HepG2 (cell line): ENCODE measurements around the gene HIGD1A. TPM values are rescaled to one million over a fixed set of nuclear protein-coding genes. Genes with fewer than 3 reads are reported as not detected.

Source experiments
- ATAC-seq: fragments of 200-7000 bp; cut with Tn5 transposase; 3 replicates; pipeline ENCODE4 v1.9.1; 2020; ENCODE audit warnings: mild to moderate bottlenecking, moderate library complexity
- BruUV-seq: library from RNA; stranded (reverse); fragments of 400-500 nt; replicated peaks from 2 replicates; lab custom pipeline; 2021; lab: Mats Ljungman, UMichigan
- CTCF ChIA-PET: fragments of 300-600 bp; formaldehyde crosslinking; extraction: SDS; loops from one replicate; lab custom pipeline; 2021; ENCODE audit warnings: low total read pairs, inconsistent platforms, low intra/inter-chr PET ratio; lab: Yijun Ruan, JAX
- POLR2A ChIA-PET: fragments of 350-600 bp; sonication (Branson Sonifier 250); formaldehyde crosslinking; loops from one replicate; lab custom pipeline; 2020; ENCODE audit warnings: antibody characterized with exemption, inconsistent platforms; lab: Yijun Ruan, JAX
- DNase-seq: peaks from one replicate; pipeline ENCODE4 v3.0.0-alpha.2; 2015; ENCODE audit warnings: low spot score
- FAIRE-seq: peaks from 3 replicates; lab custom pipeline; 2011; peaks lifted over from hg19 to GRCh38; lab: Jason Lieb, UNC
- H2AFZ ChIP-seq: one replicate; pipeline ENCODE4 v1.6.1; 2011; ENCODE audit warnings: low read length, inconsistent platforms
- H3K27ac ChIP-seq: fragments of 300-600 bp; 3 replicates; pipeline ENCODE4 v1.8.0; 2011; ENCODE audit warnings: mixed run types, mild to moderate bottlenecking, mixed read lengths, low read length, inconsistent platforms; ENCODE audit not compliant: insufficient read depth; ENCODE audit errors: extremely low read length
- H3K27me3 ChIP-seq, 2 experiments: fragments of 200-600 bp in 1 of 2; 2 replicates in 1 of 2; 3 replicates in 1 of 2; pipeline versions ENCODE4 v1.6.0 to v1.8.0; 2011; ENCODE audit warnings: low read length in 2 of 2, mild to moderate bottlenecking in 2 of 2, moderate library complexity in 2 of 2, inconsistent platforms in 1 of 2; ENCODE audit not compliant: insufficient read depth in 2 of 2, control insufficient read depth in 1 of 2
- H3K36me3 ChIP-seq, 2 experiments: fragments of 200-600 bp in 1 of 2; replicated peaks in 1 of 2; 2 replicates in 1 of 2; 3 replicates in 1 of 2; pipeline versions ENCODE4 v1.5.1 to v1.8.0; 2011; ENCODE audit warnings: low read length in 2 of 2, inconsistent platforms in 1 of 2; ENCODE audit not compliant: insufficient read depth in 2 of 2, control insufficient read depth in 1 of 2
- H3K4me1 ChIP-seq: 2 replicates; pipeline ENCODE4 v1.5.1; 2012; ENCODE audit warnings: low read length, inconsistent platforms; ENCODE audit not compliant: insufficient read depth
- H3K4me2 ChIP-seq: 2 replicates; pipeline ENCODE4 v1.6.0; 2011; ENCODE audit warnings: low read depth, low read length, inconsistent platforms
- H3K4me3 ChIP-seq, 3 experiments: fragments of 200-600 bp in 1 of 3; sonication (generic), shearing (Covaris generic) in 1 of 3; replicated peaks in 1 of 3; 2 replicates each; pipeline ENCODE4 v1.5.1; 2011 to 2016; ENCODE audit warnings: low read length in 3 of 3, inconsistent platforms in 2 of 3, low read depth in 2 of 3, mild to moderate bottlenecking in 2 of 3, control low read depth in 1 of 3, mixed read lengths in 1 of 3; ENCODE audit not compliant: insufficient read depth in 1 of 3
- H3K79me2 ChIP-seq: one replicate; pipeline ENCODE4 v1.6.1; 2011; ENCODE audit warnings: low read length, inconsistent platforms; ENCODE audit not compliant: insufficient read depth
- H3K9ac ChIP-seq: 2 replicates; pipeline ENCODE4 v1.6.0; 2011; ENCODE audit warnings: mild to moderate bottlenecking, low read depth, low read length, inconsistent platforms; ENCODE audit not compliant: insufficient read depth
- H3K9me3 ChIP-seq: 2 replicates; pipeline ENCODE4 v1.5.1; 2012; ENCODE audit warnings: mild to moderate bottlenecking, low read length
- H4K20me1 ChIP-seq: 2 replicates; pipeline ENCODE4 v1.6.0; 2011; ENCODE audit warnings: inconsistent platforms, mild to moderate bottlenecking, low read length, moderate library complexity; ENCODE audit not compliant: insufficient read depth
- ARID2 ChIP-seq: sonication (generic); formaldehyde crosslinking; IDR thresholded peaks from 2 replicates; pipeline ENCODE4 v1.8.1; 2022; ENCODE audit warnings: mild to moderate bottlenecking, missing genetic modification reagents, borderline replicate concordance
- CBFB ChIP-seq: sonication (generic); formaldehyde crosslinking; IDR thresholded peaks from 2 replicates; pipeline ENCODE4 v1.4.0; 2020; ENCODE audit warnings: missing genetic modification reagents
- CC2D1A ChIP-seq: sonication (generic); formaldehyde crosslinking; IDR thresholded peaks from 2 replicates; pipeline ENCODE4 v1.8.1; 2023; ENCODE audit warnings: mild to moderate bottlenecking, missing genetic modification reagents
- ETV5 ChIP-seq: IDR thresholded peaks from 2 replicates; pipeline ENCODE4 v1.6.1; 2018; ENCODE audit warnings: missing biosample characterization, missing genetic modification reagents, inconsistent platforms, borderline replicate concordance
- FOXK1 ChIP-seq: sonication (generic); formaldehyde crosslinking; IDR thresholded peaks from 2 replicates; pipeline ENCODE4 v1.4.0; 2020; ENCODE audit warnings: low read depth, missing genetic modification reagents, borderline replicate concordance
- FOXM1 ChIP-seq: sonication (generic); formaldehyde crosslinking; IDR thresholded peaks from 2 replicates; pipeline ENCODE4 v1.5.0; 2020; ENCODE audit warnings: missing genetic modification reagents
- HMGA1 ChIP-seq: sonication (generic); formaldehyde crosslinking; conservative IDR thresholded peaks from 2 replicates; pipeline ENCODE4 v1.4.0; 2020; ENCODE audit warnings: missing genetic modification reagents
- HNRNPK ChIP-seq: fragments of 200-400 bp; formaldehyde crosslinking; IDR thresholded peaks from 2 replicates; pipeline ENCODE4 v1.6.1; 2018; ENCODE audit warnings: low read length, low read depth, moderate library complexity, mild to moderate bottlenecking; ENCODE audit not compliant: poor library complexity, severe bottlenecking
- MIER2 ChIP-seq: IDR thresholded peaks from 2 replicates; pipeline ENCODE4 v1.6.1; 2016; ENCODE audit warnings: missing biosample characterization, missing genetic modification reagents
- NFIB ChIP-seq: sonication (generic); formaldehyde crosslinking; IDR thresholded peaks from 2 replicates; pipeline ENCODE4 v1.9.0; 2021; ENCODE audit warnings: missing genetic modification reagents, mild to moderate bottlenecking, borderline replicate concordance
- SKI ChIP-seq: fragments of 450-650 bp; IDR thresholded peaks from one replicate; pipeline ENCODE4 v1.6.1; 2018; ENCODE audit warnings: mild to moderate bottlenecking; ENCODE audit not compliant: partially characterized antibody
- SRSF9 ChIP-seq: fragments of 200-400 bp; formaldehyde crosslinking; IDR thresholded peaks from 2 replicates; pipeline ENCODE4 v1.6.1; 2018; ENCODE audit warnings: borderline replicate concordance, mild to moderate bottlenecking, low read depth, low read length; ENCODE audit not compliant: insufficient read depth, poor library complexity, severe bottlenecking
- THAP11 ChIP-seq: IDR thresholded peaks from 2 replicates; pipeline ENCODE4 v1.6.1; 2016; ENCODE audit warnings: missing biosample characterization, missing genetic modification reagents
- ZNF10 ChIP-seq: sonication (generic); formaldehyde crosslinking; IDR thresholded peaks from 2 replicates; pipeline ENCODE4 v1.4.0; 2020; ENCODE audit warnings: mild to moderate bottlenecking, low read depth, missing genetic modification reagents, borderline replicate concordance
- ZNF317 ChIP-seq: sonication (generic); formaldehyde crosslinking; IDR thresholded peaks from 2 replicates; pipeline ENCODE4 v1.5.0; 2020; ENCODE audit warnings: mild to moderate bottlenecking, missing genetic modification reagents
- ZNF607 ChIP-seq: sonication (generic); formaldehyde crosslinking; IDR thresholded peaks from 2 replicates; pipeline ENCODE4 v1.5.1; 2020; ENCODE audit warnings: missing genetic modification reagents, mild to moderate bottlenecking, borderline replicate concordance
- ZNF724P ChIP-seq: sonication (generic); formaldehyde crosslinking; IDR thresholded peaks from 2 replicates; pipeline ENCODE4 v1.8.0; 2022; ENCODE audit warnings: missing genetic modification reagents, borderline replicate concordance
- ZNF782 ChIP-seq: sonication (generic); formaldehyde crosslinking; IDR thresholded peaks from 2 replicates; pipeline ENCODE4 v1.4.0; 2020; ENCODE audit warnings: missing genetic modification reagents, mild to moderate bottlenecking, borderline replicate concordance
- WGBS: methylation state at CpG from one replicate; pipeline ENCODE4 v1.1.6; 2017; ENCODE audit warnings: low lambda C conversion rate; 5-methylcytosine and 5-hydroxymethylcytosine counted together
- in situ Hi-C: cut with HindIII; loops from 2 replicates; pipeline ENCODE4 v1.10.0; 2017; ENCODE audit warnings: low pct_unique_long_range_greater_than_20kb; ENCODE audit not compliant: extremely low pct_ligation_motif_present
- intact Hi-C: fragments of 100-400 bp; cut with micrococcal nuclease; formaldehyde crosslinking; loops from one replicate; pipeline ENCODE4 v1.10.0; 2022; ENCODE audit not compliant: unreplicated experiment
- polyA plus RNA-seq, 8 experiments: library from polyadenylated mRNA; depleted of rRNA in 3 of 8; stranded (reverse) in 7 of 8; unstranded in 1 of 8; fragments of >200 nt; fragmentation: Illumina TruSeq in 4 of 8; extraction: Trizol in 4 of 8; gene quantifications; 2 replicates each; pipeline versions ENCODE4 v1.2.1 to v1.2.3, GENCODE V29; 2011 to 2016; ENCODE audit warnings: low read depth in 4 of 8, missing spikeins in 1 of 8, mixed read lengths in 1 of 8; ENCODE audit not compliant: insufficient read depth in 1 of 8
- total RNA-seq, 5 experiments: library from RNA; depleted of rRNA; stranded (reverse); fragments of >200 nt; fragmentation: Illumina TruSeq; extraction: Trizol; gene quantifications; 2 replicates each; pipeline ENCODE4 v1.2.3, GENCODE V29; 2016; ENCODE audit warnings: low read depth in 1 of 5
- TF ChIP-seq, protein P1 (sequence below): sonication (generic); formaldehyde crosslinking; IDR thresholded peaks from 2 replicates; pipeline ENCODE4 v1.8.0; 2022; ENCODE audit warnings: missing genetic modification reagents, mild to moderate bottlenecking, inconsistent platforms, borderline replicate concordance
- TF ChIP-seq, protein P2 (sequence below): sonication (generic); formaldehyde crosslinking; IDR thresholded peaks from 2 replicates; pipeline ENCODE4 v1.8.1; 2022; ENCODE audit warnings: mild to moderate bottlenecking, missing genetic modification reagents
- TF ChIP-seq, protein P3 (sequence below): sonication (generic); formaldehyde crosslinking; IDR thresholded peaks from 2 replicates; pipeline ENCODE4 v1.4.0; 2020; ENCODE audit warnings: missing genetic modification reagents

The HIGD1A gene
- total and polyA plus RNA-seq, 2 of the 13 experiments (the other 11 are each of a cell fraction or from before 2014, with no cell fraction given) = 222 to 253 TPM

DNA sequence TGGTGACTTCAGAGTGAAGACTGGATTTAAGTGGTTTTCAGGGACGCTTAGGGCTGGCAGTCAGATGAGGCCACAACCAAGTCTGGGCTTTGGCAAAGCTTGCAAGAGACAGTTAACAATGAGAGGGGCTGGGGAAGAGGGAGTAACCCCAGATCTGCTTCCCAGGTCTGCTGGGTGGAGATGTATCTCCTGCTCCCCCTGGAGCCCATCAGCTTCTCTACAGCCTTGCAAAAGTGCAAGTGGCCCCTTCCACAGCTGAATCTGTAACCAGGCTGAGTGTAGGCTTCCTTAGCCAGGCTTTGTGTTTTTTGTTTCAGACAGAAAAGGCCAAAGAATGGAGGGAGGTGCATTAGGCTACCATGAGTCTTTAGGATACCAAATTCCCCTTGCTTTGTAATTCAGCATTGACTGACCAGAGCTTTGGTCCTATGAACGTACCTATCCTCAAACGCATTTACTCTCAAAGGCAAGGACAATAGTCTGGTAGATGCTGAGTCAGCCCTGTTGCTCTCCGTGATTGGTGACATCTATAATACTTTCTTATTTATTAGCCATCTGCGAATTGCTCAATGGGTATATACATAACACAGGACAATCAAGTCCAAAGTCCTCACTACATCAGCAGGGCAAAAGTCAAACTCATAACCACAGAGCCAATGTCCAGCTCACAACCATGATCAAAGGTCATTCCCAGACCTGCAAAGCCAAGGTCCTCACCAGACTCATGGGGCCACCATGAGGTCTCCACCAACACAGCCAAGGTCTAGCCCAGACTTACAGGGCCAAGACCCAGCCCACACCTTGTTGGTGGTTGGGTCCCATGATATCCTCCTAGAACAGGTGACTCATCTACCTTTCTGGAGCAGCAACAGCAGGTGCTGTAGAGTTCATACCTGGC is 48.4 kb downstream of the HIGD1A start:
- DNase-seq (peak; percentile 91), FAIRE-seq (peak; percentile 81), ATAC-seq (peak; percentile 88)
- H3K27ac ChIP-seq = peak overlapping the region; percentile 87
- intact Hi-C loops = loop anchor here (2.0 kb wide), 1 partner anchor 45 kb away; no protein-coding TSS in a partner anchor
- H3K79me2 ChIP-seq = no peaks in the 10 kb centered on the region
- ChIA-PET POLR2A (interaction anchor here (0.7 to 3.7 kb wide), 17 partner anchors 10 to 174 kb away, joined by 3 to 35 read pairs (median 4); partner anchors contain the start of genes CYP8B1, HIGD1A, NKTR and SEC22C), CTCF (interaction anchor here (0.9 kb wide), 1 partner anchor 12 kb away, joined by 3 read pairs; no protein-coding TSS in a partner anchor)
- H3K27me3 ChIP-seq = no peaks in the 10 kb centered on the region
- WGBS = 21% methylated on average over 5 of the region's 5 CpGs
- peak overlapping the region; percentile 60 for H3K4me2 ChIP-seq
- in situ Hi-C loops = no loop called here
- no peaks in the 10 kb centered on the region for H3K9me3 ChIP-seq
- H2AFZ ChIP-seq = no peak overlapping the region
- TSS peak; percentile 92 for BruUV-seq
- no peaks in the 10 kb centered on the region for H3K36me3 ChIP-seq
- no peaks in the 10 kb centered on the region for H4K20me1 ChIP-seq
- peak overlapping the region in 1 of 3 experiments; percentile 18; a peak in 1 of 6 replicates for H3K4me3 ChIP-seq
- peaks cover 29% of the 10 kb centered on the region for H3K4me1 ChIP-seq
- peak overlapping the region; percentile 58 for H3K9ac ChIP-seq
- TF ChIP-seq MIER2 (CRISPR knock-in tag) (peak; percentile 53; the same call in 1 of the 2 replicates), ZNF724P (CRISPR knock-in tag) (no peak), SRSF9 (no peak), ARID2 (CRISPR knock-in tag) (no peak), ZNF607 (0 out of 2 replicates have a peak, but pooled peaks have one; percentile 25), ZNF782 (CRISPR knock-in tag) (no peak), NFIB (CRISPR knock-in tag) (no peak), CBFB (CRISPR knock-in tag) (peak; percentile 64; the same call in 1 of the 2 replicates), ZNF317 (no peak), CC2D1A (no peak), ZNF10 (CRISPR knock-in tag) (no peak), SKI (peak; percentile 95), ETV5 (CRISPR knock-in tag) (peak; percentile 16; the same call in 1 of the 2 replicates), HMGA1 (CRISPR knock-in tag) (no peak), THAP11 (peak; percentile 69), FOXK1 (CRISPR knock-in tag) (no peak; the same call in 1 of the 2 replicates), HNRNPK (no peak), FOXM1 (CRISPR knock-in tag) (no peak)
- TF ChIP-seq, protein P1, sequence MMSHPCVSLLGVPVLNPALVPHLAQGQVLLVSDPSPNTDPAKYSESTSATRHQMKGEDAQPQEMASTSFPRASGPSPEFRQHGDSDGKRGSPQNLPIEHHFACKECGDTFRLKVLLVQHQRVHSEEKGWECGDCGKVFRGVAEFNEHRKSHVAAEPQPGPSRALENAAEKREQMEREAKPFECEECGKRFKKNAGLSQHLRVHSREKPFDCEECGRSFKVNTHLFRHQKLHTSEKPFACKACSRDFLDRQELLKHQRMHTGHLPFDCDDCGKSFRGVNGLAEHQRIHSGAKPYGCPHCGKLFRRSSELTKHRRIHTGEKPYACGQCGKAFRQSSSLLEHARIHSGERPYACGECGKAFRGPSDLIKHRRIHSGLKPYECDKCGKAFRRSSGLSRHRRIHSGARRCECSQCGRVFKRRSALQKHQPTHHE (CRISPR knock-in tag) = no peak
- TF ChIP-seq, protein P2, sequence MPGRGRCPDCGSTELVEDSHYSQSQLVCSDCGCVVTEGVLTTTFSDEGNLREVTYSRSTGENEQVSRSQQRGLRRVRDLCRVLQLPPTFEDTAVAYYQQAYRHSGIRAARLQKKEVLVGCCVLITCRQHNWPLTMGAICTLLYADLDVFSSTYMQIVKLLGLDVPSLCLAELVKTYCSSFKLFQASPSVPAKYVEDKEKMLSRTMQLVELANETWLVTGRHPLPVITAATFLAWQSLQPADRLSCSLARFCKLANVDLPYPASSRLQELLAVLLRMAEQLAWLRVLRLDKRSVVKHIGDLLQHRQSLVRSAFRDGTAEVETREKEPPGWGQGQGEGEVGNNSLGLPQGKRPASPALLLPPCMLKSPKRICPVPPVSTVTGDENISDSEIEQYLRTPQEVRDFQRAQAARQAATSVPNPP = no peak
- TF ChIP-seq, protein P3, sequence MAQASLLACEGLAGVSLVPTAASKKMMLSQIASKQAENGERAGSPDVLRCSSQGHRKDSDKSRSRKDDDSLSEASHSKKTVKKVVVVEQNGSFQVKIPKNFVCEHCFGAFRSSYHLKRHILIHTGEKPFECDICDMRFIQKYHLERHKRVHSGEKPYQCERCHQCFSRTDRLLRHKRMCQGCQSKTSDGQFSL (CRISPR knock-in tag) = no peak
